ENCODE measurements around the gene PTGFRN.

PTGFRN gene

GRCh38 chr1:116948046-116948445, 38.3 kb downstream of the PTGFRN start:
- no peak overlapping the region for H3K4me3 ChIP-seq (ENCODE audit: control insufficient read depth, low read depth, low read length)
- TF ChIP-seq CTCF (IDR thresholded peaks at IDR 0.05; ENCODE audit: control insufficient read depth, insufficient read depth, low read depth, low read length, missing control alignments) = no peak
- no peak for DNase-seq (ENCODE audit: low read depth)

GRCh38 chr1:116948642-116949041, 38.9 kb downstream of the PTGFRN start:
- H3K4me3 ChIP-seq (ENCODE audit: control insufficient read depth, low read depth, low read length) = no peak overlapping the region
- no peak for DNase-seq (ENCODE audit: low read depth)
- TF ChIP-seq CTCF (IDR thresholded peaks at IDR 0.05; ENCODE audit: control insufficient read depth, insufficient read depth, low read depth, low read length, missing control alignments) = no peak

- no peak for TF ChIP-seq CTCF (IDR thresholded peaks at IDR 0.05; ENCODE audit: control insufficient read depth, insufficient read depth, low read depth, low read length, missing control alignments)
- DNase-seq (ENCODE audit: low read depth) = no peak
- no peak overlapping the region for H3K4me3 ChIP-seq (ENCODE audit: control insufficient read depth, low read depth, low read length)
These were observed 39.7 kb downstream of the PTGFRN start for GRCh38 chr1:116949213-116949985.

- H3K4me3 ChIP-seq (ENCODE audit: control insufficient read depth, low read depth, low read length) = no peak overlapping the region
- no peak for DNase-seq (ENCODE audit: low read depth)
- TF ChIP-seq CTCF (IDR thresholded peaks at IDR 0.05; ENCODE audit: control insufficient read depth, insufficient read depth, low read depth, low read length, missing control alignments) = no peak
These were observed 40.9 kb downstream of the PTGFRN start for GRCh38 chr1:116950517-116951199.

GRCh38 chr1:116951200-116951935, 41.7 kb downstream of the PTGFRN start:
- H3K4me3 ChIP-seq (ENCODE audit: control insufficient read depth, low read depth, low read length) = no peak overlapping the region
- DNase-seq (ENCODE audit: low read depth) = peak; percentile 34
- no peak for TF ChIP-seq CTCF (IDR thresholded peaks at IDR 0.05; ENCODE audit: control insufficient read depth, insufficient read depth, low read depth, low read length, missing control alignments)

- no peak for DNase-seq (ENCODE audit: low read depth)
- TF ChIP-seq CTCF (IDR thresholded peaks at IDR 0.05; ENCODE audit: control insufficient read depth, insufficient read depth, low read depth, low read length, missing control alignments) = no peak
These were observed 43.1 kb downstream of the PTGFRN start for GRCh38 chr1:116952738-116953275.

More at GRCh38 chr1:116952738-116953275, 43.1 kb downstream of the PTGFRN start:
- no peak overlapping the region for H3K4me3 ChIP-seq (ENCODE audit: control insufficient read depth, low read depth, low read length)

Measured in AG09309 (cell line).